WTC11 (cell line): ENCODE results near the gene CLDN20. TPM values are rescaled to one million over a fixed set of nuclear protein-coding genes. Genes with fewer than 3 reads are reported as not detected.
A peak's percentile ranks its signal among the peaks of the same experiment; 100 is the strongest.

Experiments used
- ATAC-seq: fragments of 200-7000 bp; cut with Tn5 transposase; 2 replicates; pipeline ENCODE4 v1.10.0; 2021; ENCODE audit warnings: mild to moderate bottlenecking, moderate library complexity
- CTCF ChIA-PET: fragments of 300-600 bp; sonication (Branson Sonifier 250); formaldehyde crosslinking; loops from one replicate; lab custom pipeline; 2021; ENCODE audit warnings: antibody characterized with exemption; lab: Charles Lee
- POLR2A ChIA-PET: fragments of 350-600 bp; sonication (Branson Sonifier 250); formaldehyde crosslinking; loops from one replicate; lab custom pipeline; 2021; ENCODE audit warnings: antibody characterized with exemption; lab: Charles Lee
- DNase-seq: peaks from one replicate; pipeline ENCODE4 v3.0.0; 2021; ENCODE audit warnings: low spot score
- H3K27ac Mint-ChIP-seq: 2 replicates; pipeline ENCODE4 v1.8.0; 2021; ENCODE audit warnings: mixed read lengths
- H3K27me3 Mint-ChIP-seq: 2 replicates; pipeline ENCODE4 v1.8.0; 2021; ENCODE audit warnings: low read depth, mild to moderate bottlenecking, moderate library complexity, mixed read lengths
- H3K36me3 Mint-ChIP-seq: 2 replicates; pipeline ENCODE4 v1.8.0; 2021; ENCODE audit warnings: mixed read lengths
- H3K4me1 Mint-ChIP-seq: 2 replicates; pipeline ENCODE4 v1.8.0; 2022; ENCODE audit warnings: mixed read lengths
- H3K4me3 Mint-ChIP-seq: 2 replicates; pipeline ENCODE4 v1.8.0; 2021; ENCODE audit warnings: mild to moderate bottlenecking, moderate library complexity, mixed read lengths
- H3K9me3 Mint-ChIP-seq: 2 replicates; pipeline ENCODE4 v1.8.0; 2021; ENCODE audit warnings: mixed read lengths
- AFF4 ChIP-seq: sonication (generic); formaldehyde crosslinking; IDR thresholded peaks from 2 replicates; pipeline ENCODE4 v1.8.1; 2023; ENCODE audit warnings: mild to moderate bottlenecking, missing genetic modification reagents, borderline replicate concordance
- ATF6 ChIP-seq: sonication (generic); formaldehyde crosslinking; IDR thresholded peaks from 2 replicates; pipeline ENCODE4 v1.8.1; 2023; ENCODE audit warnings: mild to moderate bottlenecking, missing genetic modification reagents
- CBFB ChIP-seq: sonication (generic); formaldehyde crosslinking; IDR thresholded peaks from 2 replicates; pipeline ENCODE4 v1.8.1; 2022; ENCODE audit warnings: mild to moderate bottlenecking, low read depth, missing genetic modification reagents
- CREM ChIP-seq: sonication (generic); formaldehyde crosslinking; IDR thresholded peaks from 2 replicates; pipeline ENCODE4 v1.8.1; 2022; ENCODE audit warnings: mild to moderate bottlenecking, missing genetic modification reagents, moderate library complexity
- HMGXB4 ChIP-seq: sonication (generic); formaldehyde crosslinking; IDR thresholded peaks from 2 replicates; pipeline ENCODE4 v1.8.1; 2023; ENCODE audit warnings: mild to moderate bottlenecking, moderate library complexity, missing genetic modification reagents
- IRF2 ChIP-seq: sonication (generic); formaldehyde crosslinking; IDR thresholded peaks from 2 replicates; pipeline ENCODE4 v1.8.0; 2022; ENCODE audit warnings: low read depth, missing genetic modification reagents, borderline replicate concordance
- NFYB ChIP-seq: sonication (generic); formaldehyde crosslinking; conservative IDR thresholded peaks from 2 replicates; pipeline ENCODE4 v1.8.0; 2022; ENCODE audit warnings: low read depth, missing genetic modification reagents
- NR3C1 ChIP-seq: sonication (generic); formaldehyde crosslinking; conservative IDR thresholded peaks from 2 replicates; pipeline ENCODE4 v1.8.1; 2023; ENCODE audit warnings: low read depth, mild to moderate bottlenecking, missing genetic modification reagents
- SOX15 ChIP-seq: fragments of 250-450 bp; sonication (Bioruptor Pico); IDR thresholded peaks from 2 replicates; pipeline ENCODE4 v1.9.0; 2021; ENCODE audit warnings: mild to moderate bottlenecking
- ZNF121 ChIP-seq: sonication (generic); formaldehyde crosslinking; IDR thresholded peaks from 2 replicates; pipeline ENCODE4 v1.8.0; 2023; ENCODE audit warnings: missing genetic modification reagents
- ZNF138 ChIP-seq: sonication (generic); formaldehyde crosslinking; conservative IDR thresholded peaks from 2 replicates; pipeline ENCODE4 v1.8.1; 2022; ENCODE audit warnings: mild to moderate bottlenecking, moderate library complexity, missing genetic modification reagents
- ZNF423 ChIP-seq: fragments of 250-450 bp; sonication (Bioruptor Pico); IDR thresholded peaks from 2 replicates; pipeline ENCODE4 v2.1.2; 2022; ENCODE audit warnings: mild to moderate bottlenecking, moderate library complexity
- ZNF532 ChIP-seq: fragments of 250-450 bp; sonication (Bioruptor Pico); IDR thresholded peaks from 2 replicates; pipeline ENCODE4 v1.9.0; 2021; ENCODE audit warnings: mild to moderate bottlenecking, borderline replicate concordance
- total RNA-seq: library from RNA; stranded (reverse); gene quantifications from 3 replicates; pipeline ENCODE4 v1.2.3, GENCODE V29; 2021

CLDN20 gene
- total RNA-seq, 1 experiment from 2014 or later, result not detected

DNA sequence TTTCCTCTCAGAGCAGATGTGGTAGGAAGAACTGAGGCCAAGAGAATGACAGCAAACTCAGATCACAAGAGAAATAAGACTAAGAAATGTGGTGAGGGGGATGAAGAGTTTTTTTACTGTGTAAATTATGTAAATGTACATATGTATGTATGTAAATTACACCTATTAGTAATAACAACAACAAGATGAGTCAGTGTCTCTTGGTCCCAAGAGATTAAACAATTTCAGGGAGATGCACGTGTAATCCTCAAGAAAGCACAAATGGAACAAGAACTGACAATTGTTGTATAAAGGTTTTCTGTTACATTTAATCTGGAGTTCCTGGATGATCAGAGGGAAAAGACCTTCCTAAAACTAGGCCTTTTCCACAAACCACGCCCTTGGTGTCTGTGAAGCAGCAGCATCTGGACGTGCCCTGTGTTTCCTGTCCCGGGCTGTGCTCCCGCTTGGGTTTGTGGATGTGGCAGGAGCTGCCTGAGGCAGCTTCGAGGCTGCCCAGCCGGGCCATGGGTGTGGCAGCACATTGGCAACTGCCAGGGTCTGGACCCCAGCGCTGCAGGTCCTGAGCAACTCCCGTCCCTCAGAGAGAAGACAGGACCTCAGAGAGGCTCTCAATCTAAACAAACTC lies 994 bp downstream of the CLDN20 start (continued):
- TF ChIP-seq ZNF532 (no peak), SOX15 (CRISPR knock-in tag) (no peak), IRF2 (CRISPR knock-in tag) (no peak), NFYB (CRISPR knock-in tag) (no peak), NR3C1 (CRISPR knock-in tag) (no peak), ZNF121 (CRISPR knock-in tag) (no peak), CBFB (CRISPR knock-in tag) (no peak), CREM (CRISPR knock-in tag) (no peak), ZNF138 (CRISPR knock-in tag) (no peak), HMGXB4 (CRISPR knock-in tag) (no peak), AFF4 (CRISPR knock-in tag) (no peak)

DNA sequence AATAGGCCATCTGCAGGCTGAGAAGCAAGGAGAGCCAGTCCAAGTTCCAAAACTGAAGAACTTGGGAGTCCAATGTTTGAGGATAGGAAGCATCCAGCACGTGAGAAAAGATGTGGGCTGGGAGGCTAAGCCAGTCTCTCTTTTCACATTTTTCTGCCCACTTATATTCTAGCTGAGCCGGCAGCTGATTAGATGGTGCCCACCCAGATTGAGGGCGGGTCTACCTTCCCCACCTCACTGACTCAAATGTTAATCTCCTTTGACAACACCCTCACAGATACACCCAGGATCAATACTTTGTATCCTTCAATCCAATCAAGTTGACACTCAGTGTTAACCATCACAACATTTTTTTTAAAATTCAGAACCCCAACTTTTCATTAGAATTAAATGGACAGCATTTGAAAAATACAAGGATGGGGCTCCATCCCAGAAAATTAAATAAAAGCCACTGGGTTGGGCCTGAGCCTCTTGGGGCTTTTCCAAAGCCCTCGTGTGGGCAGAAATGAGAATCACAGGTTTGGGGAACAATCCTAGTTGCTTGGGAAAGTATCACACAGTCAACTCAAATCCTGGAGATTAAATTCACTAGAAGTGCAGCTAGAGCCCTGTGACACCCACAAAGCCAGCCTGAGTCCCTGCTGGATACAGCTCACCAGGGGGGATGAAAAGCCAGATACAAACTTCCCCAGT lies 2.2 kb downstream of the CLDN20 start:
- CTCF ChIA-PET, result interaction anchor here (0.7 to 1.4 kb wide), 2 partner anchors 21 to 89 kb away, joined by 3 to 5 read pairs; no protein-coding TSS in a partner anchor
- Mint-ChIP-seq H3K36me3 (peaks cover 34% of the 10 kb centered on the region), H3K4me1 (peaks cover 34% of the 10 kb centered on the region), H3K4me3 (no peak overlapping the region), H3K27ac (no peak overlapping the region), H3K27me3 (no peaks in the 10 kb centered on the region), H3K9me3 (peaks cover 10% of the 10 kb centered on the region; the same call in 1 of the 2 replicates)
- DNase-seq (no peak), ATAC-seq (peak; percentile 10; the same call in 1 of the 2 replicates)
- TF ChIP-seq HMGXB4 (CRISPR knock-in tag), result no peak
- no peak for TF ChIP-seq ATF6 (CRISPR knock-in tag)
- TF ChIP-seq ZNF423 (CRISPR knock-in tag), result no peak
- TF ChIP-seq, all 79 proteins: peak for 0
- POLR2A ChIA-PET, result no interaction called here
